ENCODE results near the gene NTHL1.

DNA sequence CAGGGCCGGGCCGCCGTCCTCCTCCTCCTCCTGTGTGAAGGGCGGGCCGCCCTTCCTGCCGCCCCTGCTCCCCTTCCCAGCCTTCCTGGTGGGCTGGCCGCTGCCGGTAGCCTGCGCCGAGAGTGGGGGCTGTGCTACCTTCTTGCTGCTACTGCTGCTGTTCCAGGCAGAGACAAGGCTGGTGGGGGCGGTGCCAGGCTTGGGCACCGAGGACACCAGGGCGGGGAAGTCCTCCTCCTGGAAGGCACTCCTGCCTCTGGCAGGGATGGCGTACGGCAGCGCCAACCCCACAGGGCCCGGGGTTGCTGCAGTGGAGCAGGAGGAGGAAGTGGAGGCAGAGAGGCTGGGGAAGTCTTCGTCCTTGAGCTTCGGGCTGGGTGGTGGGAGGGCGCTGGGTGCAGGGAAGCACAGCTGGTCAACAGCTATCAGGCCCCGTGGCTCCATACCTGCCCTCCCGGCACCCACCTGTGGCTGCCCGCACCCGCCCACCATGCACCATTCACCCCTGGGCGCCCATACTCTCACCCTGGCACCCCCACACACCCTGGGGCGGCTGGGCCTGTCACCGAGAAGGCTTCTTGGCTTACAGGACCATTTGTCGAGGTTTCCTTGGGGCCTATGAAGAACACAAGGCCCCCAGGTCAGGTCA lies 47.6 kb downstream of the NTHL1 start:
- no peak for TF ChIP-seq EP300 (IDR thresholded peaks at IDR 0.05; ENCODE audit: borderline replicate concordance)
- TF ChIP-seq, protein P1, sequence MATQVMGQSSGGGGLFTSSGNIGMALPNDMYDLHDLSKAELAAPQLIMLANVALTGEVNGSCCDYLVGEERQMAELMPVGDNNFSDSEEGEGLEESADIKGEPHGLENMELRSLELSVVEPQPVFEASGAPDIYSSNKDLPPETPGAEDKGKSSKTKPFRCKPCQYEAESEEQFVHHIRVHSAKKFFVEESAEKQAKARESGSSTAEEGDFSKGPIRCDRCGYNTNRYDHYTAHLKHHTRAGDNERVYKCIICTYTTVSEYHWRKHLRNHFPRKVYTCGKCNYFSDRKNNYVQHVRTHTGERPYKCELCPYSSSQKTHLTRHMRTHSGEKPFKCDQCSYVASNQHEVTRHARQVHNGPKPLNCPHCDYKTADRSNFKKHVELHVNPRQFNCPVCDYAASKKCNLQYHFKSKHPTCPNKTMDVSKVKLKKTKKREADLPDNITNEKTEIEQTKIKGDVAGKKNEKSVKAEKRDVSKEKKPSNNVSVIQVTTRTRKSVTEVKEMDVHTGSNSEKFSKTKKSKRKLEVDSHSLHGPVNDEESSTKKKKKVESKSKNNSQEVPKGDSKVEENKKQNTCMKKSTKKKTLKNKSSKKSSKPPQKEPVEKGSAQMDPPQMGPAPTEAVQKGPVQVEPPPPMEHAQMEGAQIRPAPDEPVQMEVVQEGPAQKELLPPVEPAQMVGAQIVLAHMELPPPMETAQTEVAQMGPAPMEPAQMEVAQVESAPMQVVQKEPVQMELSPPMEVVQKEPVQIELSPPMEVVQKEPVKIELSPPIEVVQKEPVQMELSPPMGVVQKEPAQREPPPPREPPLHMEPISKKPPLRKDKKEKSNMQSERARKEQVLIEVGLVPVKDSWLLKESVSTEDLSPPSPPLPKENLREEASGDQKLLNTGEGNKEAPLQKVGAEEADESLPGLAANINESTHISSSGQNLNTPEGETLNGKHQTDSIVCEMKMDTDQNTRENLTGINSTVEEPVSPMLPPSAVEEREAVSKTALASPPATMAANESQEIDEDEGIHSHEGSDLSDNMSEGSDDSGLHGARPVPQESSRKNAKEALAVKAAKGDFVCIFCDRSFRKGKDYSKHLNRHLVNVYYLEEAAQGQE (IDR thresholded peaks at IDR 0.05; ENCODE audit: low read depth) = no peak
- no peak for TF ChIP-seq TAF1 (IDR thresholded peaks at IDR 0.05; ENCODE audit: low read depth)
- no peak for TF ChIP-seq TCF12 (IDR thresholded peaks at IDR 0.05; ENCODE audit: low read depth)
- TF ChIP-seq, protein P2, sequence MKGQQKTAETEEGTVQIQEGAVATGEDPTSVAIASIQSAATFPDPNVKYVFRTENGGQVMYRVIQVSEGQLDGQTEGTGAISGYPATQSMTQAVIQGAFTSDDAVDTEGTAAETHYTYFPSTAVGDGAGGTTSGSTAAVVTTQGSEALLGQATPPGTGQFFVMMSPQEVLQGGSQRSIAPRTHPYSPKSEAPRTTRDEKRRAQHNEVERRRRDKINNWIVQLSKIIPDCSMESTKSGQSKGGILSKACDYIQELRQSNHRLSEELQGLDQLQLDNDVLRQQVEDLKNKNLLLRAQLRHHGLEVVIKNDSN (IDR thresholded peaks at IDR 0.05) = no peak
- TF ChIP-seq YY1 (IDR thresholded peaks at IDR 0.05; ENCODE audit: low read depth) = no peak
- TF ChIP-seq, protein P3, sequence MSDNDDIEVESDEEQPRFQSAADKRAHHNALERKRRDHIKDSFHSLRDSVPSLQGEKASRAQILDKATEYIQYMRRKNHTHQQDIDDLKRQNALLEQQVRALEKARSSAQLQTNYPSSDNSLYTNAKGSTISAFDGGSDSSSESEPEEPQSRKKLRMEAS (IDR thresholded peaks at IDR 0.05) = no peak
- TF ChIP-seq NFIC (IDR thresholded peaks at IDR 0.05) = no peak
- TF ChIP-seq TEAD4 (IDR thresholded peaks at IDR 0.05) = no peak

Data from Ishikawa (cell line).